GM21528 (cell line): ENCODE measurements around the gene RBM34.

Source experiments
- ATAC-seq: cut with Tn5 transposase; IDR thresholded peaks from one replicate; pipeline ENCODE4 v1.9.1; 2021; ENCODE audit warnings: mild to moderate bottlenecking, moderate library complexity; ENCODE audit not compliant: unreplicated experiment, low FRiP score

The RBM34 gene

DNA sequence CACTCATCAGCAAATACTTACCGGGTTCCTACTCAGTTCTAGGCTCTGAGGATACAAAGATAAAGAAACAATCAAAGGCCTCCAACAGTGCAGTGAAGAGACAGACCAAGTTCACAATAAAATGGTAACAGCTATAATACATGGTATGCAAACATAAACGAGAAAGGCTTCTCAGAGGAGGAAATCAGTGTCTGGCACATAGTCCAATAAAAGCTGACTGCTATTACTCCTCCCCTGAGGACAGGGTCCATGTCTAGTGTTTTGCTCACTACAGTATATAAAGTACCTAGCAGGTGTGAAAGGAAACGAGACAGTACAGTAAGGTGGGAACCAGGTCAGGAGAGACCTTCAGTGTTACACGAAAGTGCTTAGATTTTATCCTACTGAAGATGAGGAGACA lies 4.3 kb downstream of the RBM34 start:
- no peak for ATAC-seq

DNA sequence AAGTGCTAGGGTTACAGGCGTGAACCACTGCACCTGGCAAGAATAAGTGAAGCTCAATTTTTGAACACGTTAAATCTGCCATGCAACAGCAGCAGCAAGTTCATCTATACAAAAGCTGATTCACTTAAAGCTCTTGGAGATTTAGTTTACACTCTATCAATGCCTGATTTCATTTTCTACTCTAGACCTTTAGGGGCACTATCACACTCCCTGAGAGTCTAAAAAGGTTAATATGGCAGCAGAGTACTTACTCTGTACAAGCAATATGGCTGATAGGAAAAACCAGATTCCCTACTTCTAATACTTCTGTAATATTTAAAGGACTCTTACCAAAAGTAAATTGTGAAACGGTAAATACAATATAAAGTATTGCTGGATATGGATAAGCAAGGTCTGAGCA lies 4.8 kb downstream of the RBM34 start:
- no peak for ATAC-seq

- ATAC-seq: no peak
These were observed 8.8 kb downstream of the RBM34 start for GRCh38 chr1:235152235-235152634.

DNA sequence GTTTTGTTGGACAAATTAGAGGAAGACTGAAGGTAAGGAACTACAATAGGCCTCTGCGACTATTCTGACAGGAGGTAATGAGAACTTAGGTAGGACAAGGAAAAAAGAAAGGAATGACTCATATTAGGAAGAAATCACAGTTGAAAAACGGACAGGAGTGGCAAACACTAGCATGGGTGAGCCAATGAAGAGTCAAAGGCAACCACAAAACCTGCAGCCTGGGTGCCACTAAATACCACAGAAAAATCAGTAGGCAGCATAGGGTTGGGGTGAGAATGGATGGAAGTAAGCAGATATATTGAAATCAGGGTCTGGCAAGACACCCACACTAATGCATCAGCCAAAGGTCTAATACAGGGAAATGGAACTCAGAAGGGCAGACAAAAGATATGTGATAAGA lies 10.0 kb downstream of the RBM34 start:
- ATAC-seq: no peak

- ATAC-seq: no peak
These were observed 11.2 kb downstream of the RBM34 start for GRCh38 chr1:235149824-235150223.

DNA sequence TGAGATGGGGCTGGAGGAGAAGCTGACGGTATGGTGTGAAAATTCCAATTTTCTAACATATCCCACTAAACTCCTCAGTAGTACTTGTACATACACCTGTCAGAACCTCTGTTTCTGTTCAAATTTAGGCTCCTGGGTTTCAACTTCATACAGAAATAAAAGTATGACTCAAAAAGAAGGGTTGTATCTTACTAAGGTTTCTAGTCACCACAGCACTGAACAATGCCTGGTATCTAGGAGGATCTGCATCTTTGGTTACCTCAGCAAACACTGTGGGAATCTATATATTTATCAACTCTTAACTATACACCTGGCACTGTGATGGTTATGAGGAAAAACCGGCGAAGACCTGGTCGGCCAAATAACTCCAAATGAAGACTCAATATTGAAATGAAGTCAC lies 13.8 kb downstream of the RBM34 start:
- no peak for ATAC-seq

- no peak for ATAC-seq
These were observed 15.4 kb downstream of the RBM34 start for GRCh38 chr1:235145639-235146038.

DNA sequence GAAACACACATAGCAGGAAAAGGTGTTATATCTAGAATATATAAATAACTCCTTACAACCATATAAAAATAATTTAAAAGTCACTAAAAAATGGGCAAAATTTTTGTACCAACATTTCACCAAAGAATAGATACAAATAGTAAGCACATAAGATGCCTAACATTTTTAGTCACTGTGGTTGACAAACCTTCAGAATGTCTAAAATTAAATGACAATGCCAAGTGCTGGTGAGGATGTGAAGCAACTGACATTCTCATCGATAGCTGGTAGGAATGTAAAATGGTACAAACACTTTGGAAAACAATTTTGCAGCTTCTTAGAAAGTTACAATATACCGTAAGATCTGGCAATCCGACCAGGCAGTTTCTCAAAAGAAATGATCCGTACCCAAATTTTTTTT lies 18.1 kb downstream of the RBM34 start:
- no peak for ATAC-seq

GRCh38 chr1:235139315-235139714 lies 21.7 kb downstream of the RBM34 start:
- ATAC-seq: no peak

DNA sequence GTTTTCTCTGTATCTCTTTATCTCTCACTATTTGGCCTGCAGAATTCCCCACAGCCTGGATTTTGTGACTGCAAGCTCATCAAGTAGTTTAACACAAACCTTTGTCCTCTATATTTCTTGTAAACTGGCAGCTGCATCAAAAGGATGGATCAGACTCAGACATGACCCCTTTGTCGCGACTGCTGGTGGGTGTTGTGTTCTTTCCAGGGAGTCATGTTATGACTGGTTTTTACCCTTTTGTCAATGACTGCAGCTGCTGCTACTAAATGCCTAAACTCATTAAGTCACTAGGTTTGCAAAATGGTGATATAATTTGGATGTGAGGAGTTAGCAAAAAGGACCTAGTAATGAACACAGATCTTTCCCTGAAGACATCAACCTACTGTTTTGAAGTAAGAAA lies 22.2 kb downstream of the RBM34 start:
- no peak for ATAC-seq

DNA sequence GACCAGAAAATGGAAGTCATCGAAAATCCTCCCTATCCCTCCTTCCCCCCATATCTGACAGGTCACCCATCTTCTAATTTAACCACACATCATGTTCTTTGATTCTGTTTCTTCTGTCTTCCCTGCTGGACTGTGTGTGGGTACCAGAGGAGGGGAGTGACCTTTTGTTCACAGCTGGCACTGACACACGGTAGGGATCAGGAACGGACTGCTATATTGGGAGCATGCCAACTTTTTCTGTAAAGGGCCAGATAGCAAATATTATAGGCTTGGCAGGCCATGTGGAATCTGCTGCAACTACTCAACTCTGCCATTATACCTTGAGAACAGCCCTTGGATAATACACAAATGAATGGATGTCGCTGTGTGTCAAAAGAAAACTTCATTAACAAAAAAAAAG lies 24.9 kb downstream of the RBM34 start:
- no peak for ATAC-seq

GRCh38 chr1:235134171-235134570 lies 26.9 kb downstream of the RBM34 start:
- no peak for ATAC-seq

GRCh38 chr1:235133086-235133485 lies 28.0 kb downstream of the RBM34 start:
- ATAC-seq: no peak

DNA sequence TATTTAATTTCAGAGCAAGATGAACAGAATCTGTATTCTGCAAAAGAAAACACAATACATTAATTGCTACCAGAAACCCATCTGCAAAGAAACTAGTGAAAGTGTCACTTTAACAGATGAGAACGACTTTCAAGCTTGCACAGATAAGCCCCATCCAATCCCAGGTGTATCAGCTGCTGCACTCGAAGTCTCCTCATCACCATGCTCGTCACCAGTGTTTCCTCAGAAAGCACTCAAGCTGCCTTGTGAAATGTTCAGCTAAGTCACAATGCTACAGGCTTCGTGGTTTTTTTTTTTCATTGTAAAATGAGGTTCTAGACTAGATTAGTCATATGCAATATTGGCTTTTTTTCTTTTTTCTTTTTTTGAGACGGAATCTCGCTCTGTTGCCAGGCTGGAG lies 29.1 kb downstream of the RBM34 start:
- ATAC-seq: no peak

DNA sequence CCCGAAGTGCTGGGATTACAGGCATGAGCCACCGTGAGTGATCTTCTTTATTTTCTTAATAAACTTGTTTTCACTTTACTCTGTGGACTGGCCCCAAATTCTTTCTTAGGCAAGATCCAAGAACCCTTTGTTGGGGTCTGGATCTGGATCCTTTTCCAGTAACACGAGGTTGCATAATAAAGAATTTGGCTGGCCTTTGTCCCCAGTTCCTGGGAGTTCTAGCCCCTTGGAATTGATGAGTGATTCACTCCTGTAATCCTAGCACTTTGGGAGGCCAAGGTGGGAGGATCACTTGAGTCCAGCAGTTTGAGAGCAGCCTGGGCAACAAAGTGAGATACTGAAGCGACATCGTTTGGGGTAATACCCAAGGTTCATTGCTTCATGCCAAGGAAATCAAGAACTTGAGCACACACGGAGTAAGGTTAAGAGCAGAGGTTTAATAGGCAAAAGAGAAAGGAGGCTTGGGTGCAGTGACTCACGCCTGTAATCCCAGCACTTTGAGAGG lies 30.2 kb downstream of the RBM34 start:
- no peak for ATAC-seq

- no peak for ATAC-seq
These were observed 31.1 kb downstream of the RBM34 start for GRCh38 chr1:235129774-235130570.

GRCh38 chr1:235128456-235129328 lies 32.4 kb downstream of the RBM34 start, which contains the start of gene TOMM20:
Gene TOMM20, minus strand, starts transcription at chr1:235128837. Its CDS starts 122 bp downstream, at chr1:235128715.
- ATAC-seq: peak; percentile 87

GRCh38 chr1:235127732-235128455 lies 33.2 kb downstream of the RBM34 start:
- ATAC-seq: no peak

DNA sequence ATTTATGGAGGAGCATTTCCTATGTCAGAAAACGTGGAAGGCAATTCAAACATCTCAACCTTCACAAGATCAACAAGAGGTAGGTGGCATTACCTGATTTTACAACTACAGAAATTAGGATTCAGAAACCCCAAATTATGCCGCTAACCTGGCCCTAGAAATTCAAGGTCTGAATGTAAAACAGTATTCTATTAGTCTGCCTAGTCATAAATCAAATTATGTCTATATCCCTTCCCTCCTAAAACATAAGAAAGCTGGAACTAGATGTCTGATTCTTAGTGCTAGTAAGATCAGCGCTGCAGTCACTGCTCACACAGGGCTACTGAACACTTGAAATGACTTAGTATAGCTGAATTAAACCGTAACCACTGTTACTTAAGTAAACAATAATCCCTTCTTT lies 33.8 kb downstream of the RBM34 start:
- ATAC-seq: no peak

GRCh38 chr1:235124665-235125064 lies 36.4 kb downstream of the RBM34 start:
- no peak for ATAC-seq

- no peak for ATAC-seq
These were observed 36.9 kb downstream of the RBM34 start for GRCh38 chr1:235124111-235124510.
